Measurements from ENCODE around the gene SNX8. TPM values are rescaled to one million over a fixed set of nuclear protein-coding genes. Genes with fewer than 3 reads are reported as not detected.

The SNX8 gene
- total and polyA plus RNA-seq, 8 donors = 7.7 to 72.9 (median 12.0) TPM

- intact Hi-C loops (cut with DNase I; ENCODE audit: low total_unique reads) = loop anchor here (10.0 kb wide), 1 partner anchor 95 kb away; no protein-coding TSS in a partner anchor
- Histone ChIP-seq H3K9me3 (no peaks in the 10 kb centered on the region), H3K4me1 (peaks cover 0 to 23% (median 2%) of the 10 kb centered on the region in 4 donors), H3K27me3 (no peaks in the 10 kb centered on the region), H3K36me3 (peaks cover 10 to 22% (median 19%) of the 10 kb centered on the region in 4 donors), H3K4me3 (no peak overlapping the region), H3K27ac (peak overlapping the region in 2 of 5 donors; percentile 2 to 73)
- no peak for DNase-seq
- TF ChIP-seq EP300 (IDR thresholded peaks at IDR 0.05) (no peak), CTCF (IDR thresholded peaks at IDR 0.05) (no peak), POLR2A (IDR thresholded peaks at IDR 0.05) (no peak), POLR2AphosphoS5 (IDR thresholded peaks at IDR 0.05) (no peak)
- 80 to 86% (median 83%) methylated on average over 15 to 27 of the region's 27 CpGs for WGBS, 5 donors
Observed at GRCh38 chr7:2249744-2250323, 64.4 kb downstream of the SNX8 start.

GRCh38 chr7:2248984-2249694 lies 65.1 kb downstream of the SNX8 start:
- H3K4me1 ChIP-seq = peaks cover 0 to 23% (median 2%) of the 10 kb centered on the region in 4 donors
- peaks cover 3 to 15% (median 12%) of the 10 kb centered on the region in 4 donors for H3K36me3 ChIP-seq
- no peak overlapping the region for H3K4me3 ChIP-seq
- TF ChIP-seq EP300 (IDR thresholded peaks at IDR 0.05) (no peak), CTCF (IDR thresholded peaks at IDR 0.05) (no peak), POLR2AphosphoS5 (IDR thresholded peaks at IDR 0.05) (peak in 1 of 3 donors; percentile 7)
- DNase-seq = peak in 1 of 2 donors; percentile 76
- peak overlapping the region; percentile 2 to 73 (median 19) for H3K27ac ChIP-seq
- intact Hi-C loops (cut with DNase I; ENCODE audit: low total_unique reads) = loop anchor here (10.0 kb wide), 1 partner anchor 96 kb away; no protein-coding TSS in a partner anchor
- no peaks in the 10 kb centered on the region for H3K9me3 ChIP-seq
- WGBS, 5 donors = 39 to 58% (median 53%) methylated on average over 11 to 24 of the region's 24 CpGs
- H3K27me3 ChIP-seq = no peaks in the 10 kb centered on the region

- peaks cover 0 to 6% (median 3%) of the 10 kb centered on the region in 4 donors for H3K36me3 ChIP-seq
- H3K4me3 ChIP-seq = no peak overlapping the region
- H3K27ac ChIP-seq = no peak overlapping the region
- DNase-seq = peak in 1 of 2 donors; percentile 55
- no peaks in the 10 kb centered on the region for H3K27me3 ChIP-seq
- peaks cover 7 to 33% (median 12%) of the 10 kb centered on the region in 4 donors for H3K4me1 ChIP-seq
- intact Hi-C loops (cut with DNase I; ENCODE audit: low total_unique reads) = loop anchor here (10.0 kb wide), 1 partner anchor 97 kb away; no protein-coding TSS in a partner anchor
- 72 to 80% (median 75%) methylated on average over 27 to 36 of the region's 36 CpGs for WGBS, 5 donors
- no peaks in the 10 kb centered on the region for H3K9me3 ChIP-seq
- peak in 4 of 7 experiments; percentile 33 to 44 (median 38) for TF ChIP-seq CTCF (IDR thresholded peaks at IDR 0.05)
- TF ChIP-seq POLR2AphosphoS5 (IDR thresholded peaks at IDR 0.05) = no peak
Observed at GRCh38 chr7:2247141-2247995, 66.9 kb downstream of the SNX8 start.

Measured in stomach (tissue), 9 donors.